Panc1 (cell line): ENCODE measurements around the gene COQ5. TPM values are rescaled to one million over a fixed set of nuclear protein-coding genes. Genes with fewer than 3 reads are reported as not detected.

Source experiments
- ATAC-seq: fragments of 200-7000 bp; cut with Tn5 transposase; 2 replicates; pipeline ENCODE4 v1.9.1; 2020; ENCODE audit warnings: mild to moderate bottlenecking, moderate library complexity
- BruUV-seq: library from RNA; stranded (reverse); fragments of 400-500 nt; replicated peaks from 2 replicates; lab custom pipeline; 2021; lab: Mats Ljungman, UMichigan
- CTCF ChIA-PET: fragments of 300-600 bp; sonication (Branson Sonifier 250); formaldehyde crosslinking; loops from one replicate; lab custom pipeline; 2022; ENCODE audit warnings: antibody characterized with exemption; lab: Charles Lee
- POLR2A ChIA-PET: fragments of 300-600 bp; sonication (Branson Sonifier 250); formaldehyde crosslinking; loops from one replicate; lab custom pipeline; 2022; ENCODE audit warnings: antibody characterized with exemption; lab: Charles Lee
- DNase-seq: peaks from one replicate; pipeline ENCODE4 v3.0.0-alpha.2; 2010; ENCODE audit warnings: low read depth, low spot score
- H3K27ac ChIP-seq: 2 replicates; pipeline ENCODE4 v1.5.1; 2011; ENCODE audit warnings: mild to moderate bottlenecking, low read length, inconsistent platforms
- H3K27me3 ChIP-seq: fragments of 200-500 bp; sonication (Bioruptor generic); 2 replicates; pipeline ENCODE4 v1.6.0; 2014; ENCODE audit warnings: low read length, inconsistent platforms; ENCODE audit not compliant: control insufficient read depth, insufficient read depth
- H3K36me3 ChIP-seq: fragments of 200-500 bp; sonication (Bioruptor generic); 2 replicates; pipeline ENCODE4 v1.5.1; 2014; ENCODE audit warnings: inconsistent platforms, mild to moderate bottlenecking, low read length, moderate library complexity; ENCODE audit not compliant: control insufficient read depth, insufficient read depth
- H3K4me1 ChIP-seq: 2 replicates; pipeline ENCODE4 v1.5.1; 2011; ENCODE audit warnings: inconsistent platforms, mild to moderate bottlenecking, low read length, moderate library complexity; ENCODE audit not compliant: control insufficient read depth, insufficient read depth
- H3K4me3 ChIP-seq, 2 experiments: 2 replicates each; pipeline ENCODE4 v1.5.1; 2011 to 2012; ENCODE audit warnings: low read depth in 2 of 2, low read length in 2 of 2, mild to moderate bottlenecking in 2 of 2, inconsistent platforms in 1 of 2, moderate library complexity in 1 of 2
- H3K9me3 ChIP-seq: fragments of 200-500 bp; sonication (Bioruptor generic); 2 replicates; pipeline ENCODE4 v1.5.1; 2014; ENCODE audit warnings: low read depth, mild to moderate bottlenecking, inconsistent platforms, low read length, moderate library complexity; ENCODE audit not compliant: control insufficient read depth, insufficient read depth
- POLR2AphosphoS5 ChIP-seq: IDR thresholded peaks from 2 replicates; pipeline ENCODE4 v1.6.1; 2012; ENCODE audit warnings: mild to moderate bottlenecking, low read depth, low read length, moderate library complexity
- SIN3A ChIP-seq: IDR thresholded peaks from 2 replicates; pipeline ENCODE4 v1.6.1; 2012; ENCODE audit warnings: low read depth, mild to moderate bottlenecking, low read length, moderate library complexity, borderline replicate concordance; ENCODE audit not compliant: insufficient read depth
- TCF7L2 ChIP-seq: IDR thresholded peaks from 2 replicates; pipeline ENCODE4 v1.6.1; 2011; ENCODE audit warnings: mild to moderate bottlenecking, low read depth, low read length, inconsistent platforms
- in situ Hi-C: cut with HindIII; loops from 2 replicates; pipeline ENCODE4 v1.10.0; 2016; ENCODE audit warnings: low sequenced_read_pairs, low pct_unique_long_range_greater_than_20kb
- intact Hi-C: fragments of 100-400 bp; cut with micrococcal nuclease; formaldehyde crosslinking; loops from one replicate; pipeline ENCODE4 v1.10.0; 2022; ENCODE audit not compliant: unreplicated experiment
- total RNA-seq: library from RNA; stranded (reverse); gene quantifications from one replicate; pipeline ENCODE4 v1.2.1, GENCODE V29; 2021; ENCODE audit not compliant: unreplicated experiment
- TF ChIP-seq, protein P1 (sequence below): fragments of 450-650 bp; IDR thresholded peaks from 2 replicates; pipeline ENCODE4 v1.5.1; 2017; ENCODE audit warnings: mild to moderate bottlenecking
- TF ChIP-seq, protein P2 (sequence below), 2 experiments: IDR thresholded peaks; 2 replicates each; pipeline ENCODE4 v1.6.1; 2011 to 2012; ENCODE audit warnings: low read depth in 2 of 2, control low read depth in 1 of 2, low read length in 1 of 2, mild to moderate bottlenecking in 1 of 2, moderate library complexity in 1 of 2; ENCODE audit not compliant: insufficient read depth in 1 of 2

COQ5 gene
- total RNA-seq, 1 experiment from 2014 or later = 42.9 TPM

DNA sequence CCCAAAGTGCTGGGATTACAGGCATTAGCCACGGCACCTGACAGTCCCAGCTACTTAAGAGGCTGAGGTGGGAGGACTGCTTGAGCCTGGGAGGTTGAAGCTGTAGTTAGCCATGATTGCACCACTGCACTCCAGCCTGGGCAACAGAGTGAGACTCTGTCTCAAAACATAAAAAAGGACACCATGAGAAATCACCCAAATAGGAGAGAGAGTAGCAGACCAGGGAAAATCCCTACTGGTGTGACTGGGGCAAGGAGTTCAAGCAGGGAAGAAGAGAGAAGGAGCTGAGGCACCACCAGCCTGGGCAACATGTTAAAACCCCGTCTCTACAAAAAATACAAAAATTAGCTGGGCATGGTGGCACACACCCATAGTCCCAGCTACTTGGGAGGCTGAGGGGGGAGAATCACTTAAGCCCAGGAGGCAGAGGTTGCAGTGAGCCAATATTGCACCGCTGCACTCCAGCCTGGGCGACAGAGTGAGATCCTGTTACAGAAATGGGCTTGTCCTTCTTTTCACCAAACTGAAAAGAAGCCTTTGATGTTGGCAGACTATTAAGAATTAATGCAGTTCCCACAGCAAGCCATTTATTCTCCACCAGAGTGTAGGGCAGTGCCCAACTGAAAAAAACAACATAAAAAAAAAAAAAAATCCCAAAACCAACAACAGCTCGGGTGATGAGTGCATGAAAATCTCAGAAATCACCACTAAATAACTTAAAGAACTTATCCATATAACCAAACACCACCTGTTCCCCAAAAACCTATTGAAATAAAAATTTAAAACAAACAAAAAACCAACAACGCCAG, 54.9 kb downstream of the COQ5 start:
- Histone ChIP-seq H3K36me3 (no peaks in the 10 kb centered on the region), H3K4me3 (no peak overlapping the region), H3K27ac (no peak overlapping the region), H3K9me3 (no peaks in the 10 kb centered on the region), H3K4me1 (peaks cover 20% of the 10 kb centered on the region), H3K27me3 (no peaks in the 10 kb centered on the region)
- DNase-seq (no peak), ATAC-seq (no peak)
- in situ Hi-C loops = no loop called here
- no TSS peak for BruUV-seq
- ChIA-PET POLR2A (interaction anchor here (0.6 to 1.0 kb wide), 4 partner anchors 10 to 100 kb away, joined by 3 to 8 read pairs (median 3); no protein-coding TSS in a partner anchor), CTCF (interaction anchor here (0.7 kb wide), 1 partner anchor 31 kb away, joined by 3 read pairs; no protein-coding TSS in a partner anchor)
- intact Hi-C loops = no loop called here
- TF ChIP-seq, protein P1, sequence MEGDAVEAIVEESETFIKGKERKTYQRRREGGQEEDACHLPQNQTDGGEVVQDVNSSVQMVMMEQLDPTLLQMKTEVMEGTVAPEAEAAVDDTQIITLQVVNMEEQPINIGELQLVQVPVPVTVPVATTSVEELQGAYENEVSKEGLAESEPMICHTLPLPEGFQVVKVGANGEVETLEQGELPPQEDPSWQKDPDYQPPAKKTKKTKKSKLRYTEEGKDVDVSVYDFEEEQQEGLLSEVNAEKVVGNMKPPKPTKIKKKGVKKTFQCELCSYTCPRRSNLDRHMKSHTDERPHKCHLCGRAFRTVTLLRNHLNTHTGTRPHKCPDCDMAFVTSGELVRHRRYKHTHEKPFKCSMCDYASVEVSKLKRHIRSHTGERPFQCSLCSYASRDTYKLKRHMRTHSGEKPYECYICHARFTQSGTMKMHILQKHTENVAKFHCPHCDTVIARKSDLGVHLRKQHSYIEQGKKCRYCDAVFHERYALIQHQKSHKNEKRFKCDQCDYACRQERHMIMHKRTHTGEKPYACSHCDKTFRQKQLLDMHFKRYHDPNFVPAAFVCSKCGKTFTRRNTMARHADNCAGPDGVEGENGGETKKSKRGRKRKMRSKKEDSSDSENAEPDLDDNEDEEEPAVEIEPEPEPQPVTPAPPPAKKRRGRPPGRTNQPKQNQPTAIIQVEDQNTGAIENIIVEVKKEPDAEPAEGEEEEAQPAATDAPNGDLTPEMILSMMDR = no peak
- no peak for TF ChIP-seq TCF7L2
- TF ChIP-seq, protein P2, sequence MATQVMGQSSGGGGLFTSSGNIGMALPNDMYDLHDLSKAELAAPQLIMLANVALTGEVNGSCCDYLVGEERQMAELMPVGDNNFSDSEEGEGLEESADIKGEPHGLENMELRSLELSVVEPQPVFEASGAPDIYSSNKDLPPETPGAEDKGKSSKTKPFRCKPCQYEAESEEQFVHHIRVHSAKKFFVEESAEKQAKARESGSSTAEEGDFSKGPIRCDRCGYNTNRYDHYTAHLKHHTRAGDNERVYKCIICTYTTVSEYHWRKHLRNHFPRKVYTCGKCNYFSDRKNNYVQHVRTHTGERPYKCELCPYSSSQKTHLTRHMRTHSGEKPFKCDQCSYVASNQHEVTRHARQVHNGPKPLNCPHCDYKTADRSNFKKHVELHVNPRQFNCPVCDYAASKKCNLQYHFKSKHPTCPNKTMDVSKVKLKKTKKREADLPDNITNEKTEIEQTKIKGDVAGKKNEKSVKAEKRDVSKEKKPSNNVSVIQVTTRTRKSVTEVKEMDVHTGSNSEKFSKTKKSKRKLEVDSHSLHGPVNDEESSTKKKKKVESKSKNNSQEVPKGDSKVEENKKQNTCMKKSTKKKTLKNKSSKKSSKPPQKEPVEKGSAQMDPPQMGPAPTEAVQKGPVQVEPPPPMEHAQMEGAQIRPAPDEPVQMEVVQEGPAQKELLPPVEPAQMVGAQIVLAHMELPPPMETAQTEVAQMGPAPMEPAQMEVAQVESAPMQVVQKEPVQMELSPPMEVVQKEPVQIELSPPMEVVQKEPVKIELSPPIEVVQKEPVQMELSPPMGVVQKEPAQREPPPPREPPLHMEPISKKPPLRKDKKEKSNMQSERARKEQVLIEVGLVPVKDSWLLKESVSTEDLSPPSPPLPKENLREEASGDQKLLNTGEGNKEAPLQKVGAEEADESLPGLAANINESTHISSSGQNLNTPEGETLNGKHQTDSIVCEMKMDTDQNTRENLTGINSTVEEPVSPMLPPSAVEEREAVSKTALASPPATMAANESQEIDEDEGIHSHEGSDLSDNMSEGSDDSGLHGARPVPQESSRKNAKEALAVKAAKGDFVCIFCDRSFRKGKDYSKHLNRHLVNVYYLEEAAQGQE (IDR thresholded peaks at IDR 0.05; ENCODE audit: insufficient read depth in 1 of 2, low read depth in 2 of 2, low read length in 1 of 2) = no peak
- no peak for TF ChIP-seq SIN3A
- no peak for TF ChIP-seq POLR2AphosphoS5

DNA sequence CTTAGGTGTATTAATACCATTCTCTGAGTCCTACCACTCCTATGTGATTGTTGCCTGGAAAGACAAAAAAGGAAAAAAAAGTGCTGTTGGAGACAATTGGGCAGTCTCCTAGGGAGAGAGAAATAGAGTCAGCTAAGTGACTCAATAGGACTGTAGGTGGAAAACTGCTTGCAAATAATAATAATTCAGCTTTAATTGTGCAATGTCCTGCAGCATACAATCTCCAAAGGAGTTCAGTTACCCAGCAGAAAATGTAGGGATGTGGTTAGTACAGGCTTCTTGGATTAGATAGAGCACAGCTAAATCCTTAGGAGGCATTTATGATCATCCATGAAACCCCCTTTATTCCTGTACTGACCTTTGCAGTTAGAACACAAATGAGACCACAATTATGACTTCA, 56.4 kb downstream of the COQ5 start:
- ATAC-seq (no peak), DNase-seq (no peak)
- intact Hi-C loops = no loop called here
- no peak overlapping the region for H3K27ac ChIP-seq
- POLR2A ChIA-PET = no interaction called here
- TF ChIP-seq SIN3A (no peak), TCF7L2 (no peak), POLR2AphosphoS5 (no peak)
- TF ChIP-seq, protein P1 = no peak
- TF ChIP-seq, protein P2 (IDR thresholded peaks at IDR 0.05; ENCODE audit: insufficient read depth in 1 of 2, low read depth in 2 of 2, low read length in 1 of 2) = no peak
- CTCF ChIA-PET = no interaction called here
- H3K36me3 ChIP-seq = peaks cover 6% of the 10 kb centered on the region; the same call in 1 of the 2 replicates
- H3K9me3 ChIP-seq = no peaks in the 10 kb centered on the region
- in situ Hi-C loops = no loop called here
- H3K4me3 ChIP-seq = no peak overlapping the region
- peaks cover 24% of the 10 kb centered on the region for H3K4me1 ChIP-seq
- no peaks in the 10 kb centered on the region for H3K27me3 ChIP-seq
- BruUV-seq = TSS peak; percentile 45
